Stimulated activated CD8-positive, alpha-beta memory T cell treated with anti-CD3 and anti-CD28 coated beads, Interleukin-15, amount 100 ng/mL, for 48 hours (primary cell): ENCODE data around the gene TM9SF2.
A peak's percentile ranks its signal among the peaks of the same experiment; 100 is the strongest.

Experiments used
- DNase-seq, 2 donors: peaks; one replicate each; pipeline ENCODE4 v3.0.0-alpha.2; 2020; ENCODE audit warnings: low read depth in 2 of 2

The TM9SF2 gene

GRCh38 chr13:99495466-99496183 lies 5.6 kb upstream of the TM9SF2 start:
- no peak for DNase-seq

GRCh38 chr13:99496184-99497142 lies 4.8 kb upstream of the TM9SF2 start:
- DNase-seq, result peak; percentile 47 to 61

GRCh38 chr13:99498171-99499161 lies 2.8 kb upstream of the TM9SF2 start:
- peak; percentile 97 for DNase-seq

GRCh38 chr13:99500839-99501183 lies 461 bp upstream of the TM9SF2 start:
- no peak for DNase-seq

- no peak for DNase-seq
Observed at GRCh38 chr13:99501848-99502301, 603 bp downstream of the TM9SF2 start.

- no peak for DNase-seq
Observed at GRCh38 chr13:99505814-99506269, 4.6 kb downstream of the TM9SF2 start.

GRCh38 chr13:99506634-99507033 lies 5.4 kb downstream of the TM9SF2 start:
- no peak for DNase-seq

GRCh38 chr13:99507054-99507453 lies 5.8 kb downstream of the TM9SF2 start:
- no peak for DNase-seq

- DNase-seq, result no peak
Observed at GRCh38 chr13:99507551-99507950, 6.3 kb downstream of the TM9SF2 start.

GRCh38 chr13:99507986-99508385 lies 6.7 kb downstream of the TM9SF2 start:
- no peak for DNase-seq

- DNase-seq, result no peak
Observed at GRCh38 chr13:99509479-99509878, 8.2 kb downstream of the TM9SF2 start.

- no peak for DNase-seq
Observed at GRCh38 chr13:99514801-99515200, 13.5 kb downstream of the TM9SF2 start.

GRCh38 chr13:99516153-99516929 lies 15.1 kb downstream of the TM9SF2 start:
- DNase-seq, result no peak

GRCh38 chr13:99517577-99517976 lies 16.3 kb downstream of the TM9SF2 start:
- DNase-seq, result no peak

- no peak for DNase-seq
Observed at GRCh38 chr13:99517984-99518383, 16.7 kb downstream of the TM9SF2 start.

GRCh38 chr13:99522298-99522697 lies 21.0 kb downstream of the TM9SF2 start:
- DNase-seq, result no peak

GRCh38 chr13:99523838-99524237 lies 22.6 kb downstream of the TM9SF2 start:
- no peak for DNase-seq

- DNase-seq, result no peak
Observed at GRCh38 chr13:99525967-99526366, 24.7 kb downstream of the TM9SF2 start.

GRCh38 chr13:99526549-99526948 lies 25.3 kb downstream of the TM9SF2 start:
- DNase-seq, result no peak

GRCh38 chr13:99527301-99527700 lies 26.0 kb downstream of the TM9SF2 start:
- no peak for DNase-seq

GRCh38 chr13:99528547-99528946 lies 27.3 kb downstream of the TM9SF2 start:
- no peak for DNase-seq
